DMS53 treated with DMSO at 0.1 percent for 48 hours (cell line): ENCODE results near the gene ACTL8.

Experiments
- DNase-seq: peaks from one replicate; lab custom pipeline; 2025; ENCODE audit not compliant: unreplicated experiment; lab: John Stamatoyannopoulos, UW

ACTL8 gene

DNA sequence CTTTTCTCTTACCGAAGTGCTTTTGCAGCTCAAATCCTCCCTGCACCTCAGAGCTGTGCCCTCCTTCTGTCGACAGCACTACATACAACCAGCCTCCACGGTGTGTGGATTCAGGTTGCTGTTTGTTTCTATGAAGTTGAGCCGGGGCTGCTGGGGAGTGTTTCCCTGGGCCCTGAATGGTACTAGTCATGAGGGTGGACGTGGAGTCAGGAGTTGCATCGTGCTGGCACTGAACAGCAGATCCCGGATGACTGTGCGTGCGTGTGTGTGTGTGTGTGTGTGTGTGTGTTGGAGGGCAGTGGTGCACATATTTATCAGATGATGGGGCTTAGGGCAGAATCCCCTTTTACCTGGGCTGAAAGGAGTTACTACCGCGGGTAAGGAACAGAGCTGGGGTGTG lies 47.0 kb downstream of the ACTL8 start:
- DNase-seq: no peak

DNA sequence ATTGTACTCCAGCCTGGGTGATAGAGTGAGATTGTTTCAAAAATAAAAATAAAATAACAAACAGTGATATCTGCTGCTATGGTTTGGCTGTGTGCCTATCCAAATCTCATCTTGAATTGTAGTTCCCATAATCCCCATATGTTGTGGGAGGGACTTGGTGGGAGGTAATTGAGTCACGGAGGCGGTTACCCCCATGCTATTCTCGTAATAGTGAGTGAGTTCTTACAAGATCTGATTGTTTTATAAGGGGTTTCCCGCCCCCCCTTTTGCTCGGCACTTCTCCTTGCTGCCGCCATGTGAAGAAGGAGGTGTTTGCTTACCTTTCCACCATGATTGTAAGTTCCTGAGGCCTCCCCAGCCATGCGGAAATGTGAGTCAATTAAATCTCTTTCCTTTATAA lies 47.8 kb downstream of the ACTL8 start:
- DNase-seq: no peak

DNA sequence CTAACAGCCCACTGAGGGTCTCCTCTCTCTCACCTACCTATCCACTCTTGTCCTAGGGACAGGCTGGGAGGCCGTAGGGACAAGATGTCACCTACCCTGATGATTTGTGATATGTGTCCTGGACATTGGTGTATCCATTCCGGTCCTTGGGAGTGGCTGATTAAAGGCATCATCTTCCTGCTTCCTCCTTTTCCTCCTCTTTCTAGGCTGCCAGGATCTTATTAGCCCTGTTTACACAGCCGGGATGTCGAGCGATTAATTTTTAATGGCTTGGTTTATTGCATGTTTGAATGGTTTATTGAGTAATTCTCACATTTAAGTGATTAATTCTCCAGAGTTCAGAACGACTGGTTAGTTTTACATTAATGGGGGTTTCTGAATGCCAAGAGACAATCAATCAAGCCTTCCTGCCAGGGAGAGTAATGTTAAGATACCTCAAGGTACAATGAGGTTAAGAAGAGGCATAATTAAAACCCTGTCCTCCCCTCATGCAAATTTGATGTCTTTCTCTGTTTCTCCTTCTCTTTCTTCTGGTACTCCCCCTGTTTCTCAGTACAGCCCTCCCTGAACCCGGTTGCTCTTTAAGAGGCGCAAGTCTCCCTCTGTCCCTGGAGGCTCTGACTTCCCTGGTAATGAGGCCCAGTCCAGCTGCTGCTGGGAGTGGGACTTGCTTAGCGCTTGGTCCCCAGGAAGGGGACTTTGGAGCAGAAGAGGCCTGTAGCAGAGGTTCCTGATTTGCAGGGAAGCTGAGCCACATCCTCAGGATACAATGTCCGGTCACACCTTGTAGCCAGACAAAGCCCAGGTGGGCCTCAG lies 50.9 kb downstream of the ACTL8 start:
- DNase-seq: no peak

DNA sequence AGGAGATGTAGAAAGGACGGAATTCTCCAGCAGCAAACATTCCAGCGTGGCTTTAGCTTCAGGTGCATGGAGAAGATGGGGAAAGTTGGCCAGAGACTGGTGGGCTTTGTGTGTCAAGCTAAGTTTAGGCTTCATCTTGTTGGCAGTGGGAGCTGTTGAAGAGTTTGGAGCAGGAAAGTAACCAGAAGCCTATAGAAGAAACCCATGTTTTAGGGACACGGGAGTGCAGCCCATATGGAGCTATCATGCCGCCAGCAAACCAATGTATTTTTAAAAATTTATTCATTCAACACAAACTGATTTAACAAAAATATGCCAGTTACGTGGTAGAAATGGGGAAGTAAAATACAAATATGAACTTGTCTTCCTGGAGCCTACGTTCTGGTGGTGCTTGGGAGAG lies 53.7 kb downstream of the ACTL8 start:
- DNase-seq: no peak

DNA sequence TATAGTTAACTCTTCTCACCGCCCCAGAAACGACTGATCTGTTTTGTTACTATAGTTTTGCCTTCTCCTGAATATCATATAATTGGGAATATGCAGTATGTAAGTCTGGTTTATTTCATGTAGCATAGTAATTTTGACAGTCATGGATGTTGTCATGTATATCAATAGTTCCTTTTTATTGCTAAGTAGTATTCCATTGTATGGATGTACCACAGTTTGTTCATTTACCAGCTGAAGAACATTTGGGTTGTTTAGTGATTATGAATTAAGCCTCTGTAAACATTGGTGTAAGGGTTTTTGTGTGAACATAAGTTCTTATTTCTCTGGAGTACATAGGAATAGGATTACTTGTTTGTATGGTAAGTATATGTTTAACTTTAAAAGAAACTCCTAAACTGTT lies 55.5 kb downstream of the ACTL8 start:
- no peak for DNase-seq

DNA sequence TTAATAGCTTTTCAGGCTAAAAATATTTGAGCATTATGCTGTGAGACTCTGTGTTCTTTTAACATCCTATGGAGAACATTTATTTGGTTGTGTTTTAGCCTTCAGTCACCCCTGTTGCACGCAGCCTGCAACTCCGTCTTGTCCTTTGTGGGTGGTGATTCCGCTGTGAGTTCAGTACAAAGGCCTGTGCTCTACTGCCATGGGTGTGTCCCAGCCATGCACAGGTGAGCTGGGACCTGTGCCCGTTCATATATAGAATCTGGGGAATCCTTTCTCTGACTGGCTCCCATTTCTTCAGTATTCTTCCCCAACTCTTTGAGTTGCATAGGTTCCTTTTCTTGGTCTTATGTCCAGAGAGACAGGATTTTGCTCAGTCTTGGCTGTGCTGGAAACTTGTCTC lies 61.4 kb downstream of the ACTL8 start:
- no peak for DNase-seq

DNA sequence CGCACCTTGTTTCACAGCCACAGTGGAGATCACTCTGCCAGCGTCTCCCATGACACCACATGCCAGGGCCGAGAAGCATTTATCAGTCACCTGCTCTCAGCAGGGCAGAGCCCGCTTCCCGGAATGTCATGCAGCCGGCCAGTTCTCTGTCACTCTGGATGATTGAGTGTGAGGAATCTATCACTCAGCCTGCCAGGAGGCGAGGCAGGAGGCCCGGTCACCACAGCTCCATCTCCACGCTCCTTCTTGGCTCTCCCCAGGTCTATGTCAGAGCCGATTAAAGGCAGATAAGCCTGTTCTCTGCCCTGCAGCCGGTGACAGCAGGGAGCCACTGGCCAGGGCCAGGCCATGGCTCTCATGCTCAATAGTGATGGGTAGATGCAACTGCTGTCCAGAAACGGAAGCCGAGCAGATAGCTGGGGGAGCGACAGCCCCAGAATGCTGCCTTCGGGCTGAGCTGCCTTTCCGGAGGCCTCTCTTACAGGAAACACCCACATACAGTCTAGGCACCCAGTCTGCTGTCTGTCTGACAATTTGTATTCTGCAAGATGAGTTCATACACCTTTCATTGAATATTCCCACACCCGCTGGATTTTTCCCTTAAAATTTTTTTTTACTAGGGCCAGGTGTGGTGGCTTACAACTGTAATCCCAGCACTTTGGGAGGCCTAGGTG lies 64.1 kb downstream of the ACTL8 start:
- DNase-seq: no peak

DNA sequence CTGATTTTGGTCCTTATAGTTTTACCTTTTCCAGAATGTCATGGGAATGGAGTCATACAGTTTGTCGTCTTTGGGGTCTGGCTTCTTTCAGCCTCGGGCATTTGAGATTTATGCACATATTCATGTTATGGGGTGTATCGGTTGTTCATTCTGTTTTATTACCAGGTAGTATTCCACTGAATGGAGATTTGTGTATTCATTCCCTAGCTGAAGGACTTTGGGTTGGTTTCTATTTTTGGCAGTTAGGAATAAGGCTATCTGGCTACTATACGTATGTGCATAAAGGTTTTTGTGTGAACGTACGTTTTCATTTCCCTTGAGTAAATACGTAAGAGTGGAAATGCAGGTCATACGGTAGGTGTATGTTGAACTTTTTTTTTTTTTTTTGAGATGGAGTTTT lies 65.1 kb downstream of the ACTL8 start:
- DNase-seq: no peak

DNA sequence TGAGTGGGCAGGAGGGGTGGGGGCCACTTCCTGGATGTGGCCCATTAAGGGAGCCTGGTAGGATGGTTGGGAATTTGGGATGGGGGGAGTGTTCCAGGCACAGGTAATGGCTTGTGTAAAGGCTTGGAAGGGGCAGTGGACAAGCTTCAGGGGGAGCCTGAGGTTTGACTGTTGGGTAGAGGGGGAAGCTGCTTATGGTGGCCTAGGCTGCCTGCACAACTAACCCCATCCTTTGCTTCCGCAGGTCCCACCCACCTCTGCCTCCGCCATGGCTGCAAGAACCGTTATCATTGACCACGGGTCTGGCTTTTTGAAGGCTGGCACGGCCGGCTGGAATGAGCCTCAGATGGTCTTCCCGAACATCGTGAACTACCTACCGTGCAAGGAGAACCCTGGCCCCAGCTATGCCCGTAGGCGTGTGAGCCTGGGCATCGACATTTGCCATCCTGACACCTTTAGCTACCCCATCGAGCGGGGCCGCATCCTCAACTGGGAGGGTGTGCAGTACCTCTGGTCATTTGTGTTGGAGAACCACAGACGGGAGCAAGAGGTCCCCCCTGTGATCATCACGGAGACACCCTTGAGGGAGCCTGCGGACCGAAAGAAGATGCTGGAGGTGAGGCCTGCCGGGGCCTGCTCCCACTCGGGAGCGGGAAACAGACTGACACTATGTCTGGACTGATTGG lies 67.8 kb downstream of the ACTL8 start:
- DNase-seq: no peak

DNA sequence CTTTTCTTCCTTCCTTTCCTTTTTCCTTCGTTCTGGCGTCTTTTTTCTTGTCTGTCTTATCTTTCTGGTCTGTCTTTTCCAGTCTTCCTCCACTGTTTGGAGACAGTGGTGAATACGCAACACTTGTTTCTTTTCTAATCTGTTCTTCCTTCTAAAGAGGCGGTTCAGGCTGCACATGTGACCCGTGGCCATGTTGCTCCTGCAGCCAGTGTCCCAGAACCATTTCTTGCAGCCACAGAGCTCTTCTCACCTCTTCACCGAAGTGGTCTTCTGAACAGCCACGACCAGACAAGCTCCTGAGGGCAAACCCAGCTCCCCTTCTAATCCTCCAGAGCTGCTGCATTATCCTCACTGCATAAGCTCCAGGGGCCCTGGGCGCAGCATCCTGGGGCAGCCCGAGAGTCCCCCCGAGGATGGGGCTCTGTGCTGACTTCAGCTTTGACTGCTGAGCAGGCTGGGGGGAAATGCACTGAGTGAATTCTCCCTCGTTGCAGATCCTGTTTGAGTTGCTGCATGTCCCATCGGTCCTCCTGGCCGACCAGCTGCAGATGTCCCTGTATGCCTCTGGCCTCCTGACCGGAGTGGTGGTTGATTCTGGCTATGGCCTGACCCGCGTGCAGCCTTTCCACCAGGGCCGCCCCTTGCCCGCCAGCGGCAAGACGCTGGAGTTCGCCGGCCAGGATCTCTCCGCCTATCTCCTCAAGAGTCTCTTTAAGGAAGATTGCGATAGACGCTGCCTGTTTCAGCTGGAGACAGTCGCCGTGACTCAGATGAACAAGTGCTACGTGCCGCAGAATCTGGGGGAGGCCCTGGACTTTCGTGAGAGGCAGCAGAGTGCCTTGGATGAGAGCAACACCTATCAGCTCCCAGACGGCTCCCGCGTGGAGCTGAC lies 70.4 kb downstream of the ACTL8 start:
- no peak for DNase-seq

DNA sequence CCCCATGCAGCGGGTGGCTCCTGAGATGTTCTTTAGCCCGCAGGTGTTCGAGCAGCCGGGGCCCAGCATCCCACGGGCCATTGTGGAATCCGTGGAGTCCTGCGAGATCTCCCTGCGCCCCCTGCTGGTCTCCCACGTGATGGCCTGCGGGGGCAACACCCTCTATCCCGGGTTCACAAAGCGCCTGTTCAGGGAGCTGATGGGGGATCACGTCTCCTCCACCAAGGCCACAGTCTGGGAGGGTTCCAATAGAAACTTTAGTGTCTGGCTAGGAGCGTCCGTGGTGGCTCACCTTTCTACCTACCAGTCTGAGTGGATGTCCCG lies 71.0 kb downstream of the ACTL8 start:
- DNase-seq: no peak

DNA sequence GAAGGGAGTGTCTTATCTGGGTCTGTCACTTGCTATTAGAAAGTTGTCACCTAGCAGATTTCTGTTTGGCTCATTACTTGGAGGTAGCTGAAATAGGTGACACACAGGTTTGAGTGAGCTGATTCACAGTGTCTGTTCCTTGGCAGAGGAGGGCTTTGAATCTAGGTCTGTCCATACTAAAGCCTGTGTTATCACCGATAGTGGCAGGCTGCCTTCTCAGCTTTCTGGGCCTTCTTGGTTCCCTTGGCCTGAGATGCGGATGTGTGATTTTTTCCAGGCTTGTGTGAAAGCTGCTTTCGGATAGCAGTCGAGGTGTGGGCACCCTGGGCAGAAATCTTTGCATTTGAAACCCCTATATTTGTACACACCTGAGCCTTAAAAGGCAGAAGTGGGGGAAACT lies 73.9 kb downstream of the ACTL8 start:
- DNase-seq: no peak

DNA sequence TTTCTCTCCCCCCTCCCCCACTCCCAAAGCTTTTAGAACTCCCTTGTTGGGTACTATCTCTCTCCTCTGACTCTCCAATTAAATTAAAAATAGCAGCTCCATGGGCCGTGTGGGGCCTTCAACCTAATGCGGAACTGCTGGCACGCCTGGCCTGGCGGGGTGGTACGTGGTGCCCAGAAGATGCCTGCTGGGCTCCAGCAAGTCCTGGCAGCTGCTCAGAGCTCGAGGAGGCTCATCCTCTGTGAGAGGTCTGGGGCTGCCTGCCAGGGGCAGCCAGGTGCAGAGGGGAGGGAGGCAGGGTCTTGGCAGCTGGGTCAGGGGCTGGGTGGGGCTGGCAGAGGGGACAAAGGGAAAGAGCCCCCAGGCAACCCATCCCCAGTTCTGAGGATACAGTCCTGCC lies 74.4 kb downstream of the ACTL8 start:
- no peak for DNase-seq

DNA sequence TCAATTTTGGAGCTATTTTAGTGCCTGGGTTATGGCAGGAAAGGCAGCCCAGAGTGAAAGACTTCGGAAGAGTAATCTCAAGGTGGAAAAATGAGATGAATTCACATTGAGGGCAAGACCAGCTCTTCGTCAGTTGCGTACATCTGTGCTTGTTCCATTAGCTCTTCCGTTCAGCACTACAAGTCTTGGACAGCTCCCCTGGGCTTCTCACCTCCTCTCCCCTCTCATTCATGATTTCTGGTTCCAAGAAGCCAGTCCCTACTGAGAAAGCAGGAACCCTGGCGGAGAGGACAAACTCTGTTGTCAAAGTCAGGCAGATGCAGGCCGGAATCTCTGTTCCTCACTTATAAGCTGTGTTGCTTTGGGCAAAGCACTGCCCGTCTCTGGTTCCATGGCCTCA lies 76.5 kb downstream of the ACTL8 start:
- DNase-seq: no peak

DNA sequence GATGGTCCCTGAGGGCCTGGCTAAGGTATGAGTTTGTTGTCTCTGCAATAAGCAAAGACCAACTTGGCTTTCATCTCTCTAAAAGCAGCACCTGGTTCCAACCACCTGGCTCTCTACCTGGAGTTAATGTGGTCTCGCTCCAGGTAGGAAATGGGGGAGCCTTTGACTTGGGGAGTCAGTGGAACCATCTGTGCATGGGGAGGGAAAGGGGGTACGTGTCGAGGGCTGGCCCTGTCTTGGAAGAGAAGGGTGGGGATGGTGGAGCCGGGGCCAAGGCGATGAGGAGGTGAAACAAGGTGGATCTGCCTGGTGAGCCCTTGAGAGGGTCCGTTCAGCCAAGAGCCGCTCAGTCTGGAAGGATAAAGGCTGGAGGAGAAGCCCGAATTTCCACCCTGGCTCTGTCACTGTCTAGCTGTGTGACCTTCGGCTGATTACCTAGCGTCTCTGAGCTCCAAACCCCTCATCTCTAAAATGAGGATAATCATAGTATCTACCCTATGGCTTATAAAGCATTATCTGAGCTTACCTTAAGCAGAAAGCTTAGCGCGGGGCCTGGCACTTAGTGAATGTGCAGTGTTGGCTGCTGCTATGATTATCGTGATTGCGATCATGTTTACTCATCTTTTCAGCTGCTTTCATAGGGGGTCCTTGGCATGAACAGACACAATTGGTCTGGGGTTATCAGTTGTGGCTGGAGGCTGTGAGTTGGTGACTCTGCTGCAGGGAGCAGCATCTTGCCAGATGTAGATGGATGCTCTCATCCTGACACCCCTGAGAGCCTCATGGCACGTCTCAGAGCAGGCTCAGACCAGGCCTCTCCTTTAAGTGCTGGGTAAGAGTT lies 78.7 kb downstream of the ACTL8 start:
- no peak for DNase-seq

DNA sequence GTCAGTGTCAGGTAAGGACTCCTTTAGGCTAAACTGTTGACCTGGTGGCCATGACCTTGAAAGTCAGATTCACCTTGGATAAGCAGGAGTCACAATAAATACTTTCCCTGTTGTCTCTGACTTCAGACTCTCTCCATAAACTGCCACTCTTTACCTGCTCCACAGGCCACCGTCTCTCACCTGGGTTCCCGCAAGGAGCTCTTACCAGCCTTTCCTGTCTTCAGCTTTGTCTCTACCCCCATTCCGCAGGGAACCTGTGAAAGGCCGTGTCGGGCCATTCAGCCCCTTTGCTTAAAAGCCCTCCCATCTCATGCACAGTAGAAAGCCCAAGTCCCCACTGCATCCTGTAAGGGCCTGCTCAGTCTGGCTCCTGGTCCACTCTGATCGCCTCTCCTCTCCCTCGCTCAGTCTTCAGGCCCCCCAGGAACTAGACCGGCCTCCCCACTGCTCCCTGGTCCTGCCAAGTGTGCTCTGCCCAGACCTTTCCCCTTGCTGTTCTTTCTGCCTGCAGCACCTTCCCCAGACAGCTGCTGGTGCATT lies 79.5 kb downstream of the ACTL8 start:
- no peak for DNase-seq

DNA sequence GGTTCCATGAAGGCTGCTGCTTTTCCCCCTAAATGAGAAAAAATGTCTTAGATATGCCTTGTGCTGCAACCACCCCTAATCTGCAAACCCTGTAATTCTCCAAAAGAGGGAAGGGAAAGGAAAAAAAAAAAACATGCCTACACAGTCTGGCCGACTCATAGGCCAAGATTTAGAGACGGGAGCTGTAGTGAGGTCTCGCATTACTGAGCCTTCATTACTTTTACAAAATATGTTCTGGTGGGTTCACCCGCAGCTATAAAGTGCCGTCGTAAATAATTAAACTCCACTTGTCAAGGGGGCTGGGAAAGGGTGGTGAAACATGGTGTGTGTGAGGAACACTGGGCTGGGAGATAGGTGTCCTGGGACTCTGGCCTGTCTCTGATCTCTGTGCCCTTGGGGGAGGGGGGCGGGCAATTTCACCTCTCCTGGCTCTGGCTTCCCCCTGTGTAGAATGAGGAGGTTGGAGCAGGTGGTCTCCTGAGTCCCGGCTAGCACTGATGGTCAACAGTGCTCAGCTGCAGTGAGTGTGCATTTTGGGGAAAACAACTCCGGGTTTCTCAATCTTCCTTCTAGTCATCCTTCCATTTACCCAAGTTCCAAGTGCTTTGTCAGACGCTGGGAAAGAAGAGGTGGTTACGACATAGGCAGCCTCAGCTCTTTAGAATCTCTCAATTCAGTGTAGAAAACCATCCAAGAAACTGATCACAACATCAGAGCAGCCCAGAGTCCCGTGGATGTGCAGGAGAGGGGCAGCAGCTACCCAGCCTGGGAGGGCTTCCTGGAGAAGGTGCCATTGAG lies 82.3 kb downstream of the ACTL8 start:
- DNase-seq: no peak

DNA sequence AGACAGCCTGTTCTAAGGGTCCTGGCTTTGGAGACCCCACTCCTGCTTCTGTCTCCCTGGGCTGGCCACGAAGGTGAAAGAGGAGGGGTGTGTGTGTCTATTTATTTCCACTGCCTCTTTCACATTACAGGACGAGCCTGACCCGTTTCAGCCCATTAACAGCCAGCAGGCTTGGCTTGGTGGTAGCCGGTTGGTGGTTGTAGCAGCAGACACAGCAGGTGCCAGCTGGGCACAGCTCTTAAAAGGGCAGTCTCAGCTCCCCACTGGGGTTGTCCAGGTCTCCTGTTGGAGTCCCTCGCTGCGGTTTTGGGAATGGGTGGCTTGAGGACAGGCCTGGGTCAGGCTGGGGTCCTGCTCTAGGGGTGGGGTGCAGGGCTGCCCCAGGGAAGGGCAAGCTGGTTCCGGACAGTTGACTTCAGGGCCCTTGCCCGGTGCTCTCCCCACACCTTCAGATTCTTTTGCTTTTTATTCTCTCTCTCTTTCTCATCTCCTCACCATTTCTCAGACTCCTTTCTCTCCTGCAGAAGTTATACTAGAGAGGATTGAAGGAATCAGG lies 84.6 kb downstream of the ACTL8 start:
- DNase-seq: no peak

DNA sequence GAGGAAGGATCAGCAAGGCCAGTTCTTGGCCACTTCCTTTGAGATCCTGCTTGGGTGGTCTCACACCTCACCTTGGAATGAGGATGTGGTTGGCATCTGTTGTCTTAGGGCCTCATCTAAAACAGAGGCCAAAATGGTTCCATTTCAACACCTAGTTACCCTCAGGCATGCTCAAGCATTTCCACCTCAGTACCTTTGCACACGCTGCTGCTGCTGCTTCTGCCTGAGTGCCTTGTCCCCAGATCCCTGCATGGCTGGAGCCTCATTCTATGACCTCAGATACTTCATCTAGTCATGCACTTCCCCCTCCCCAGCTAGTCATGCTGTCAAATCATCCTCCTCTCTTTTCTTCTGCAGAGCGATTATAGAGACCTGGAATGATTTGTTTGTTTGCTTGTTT lies 86.8 kb downstream of the ACTL8 start:
- DNase-seq: no peak
